Esophagus squamous epithelium (tissue), 4 donors: Measurements from ENCODE around the gene NCKAP5.

Experiments used
- POLR2A ChIP-seq, 4 donors: fragments of 450-650 bp; IDR thresholded peaks; one replicate each; pipeline ENCODE4 v1.6.1; 2017; ENCODE audit warnings: antibody characterized with exemption in 4 of 4, mild to moderate bottlenecking in 4 of 4, moderate library complexity in 3 of 4
- TF ChIP-seq, protein P1 (sequence below), 6 experiments: fragments of 450-650 bp in 4 of 6; fragments of 200-600 bp in 2 of 6; sonication (generic) in 2 of 6; IDR thresholded peaks; one replicate each; pipeline ENCODE4 v1.5.1; 2016 to 2019; ENCODE audit warnings: antibody characterized with exemption in 6 of 6, mild to moderate bottlenecking in 4 of 6, moderate library complexity in 4 of 6

DNA sequence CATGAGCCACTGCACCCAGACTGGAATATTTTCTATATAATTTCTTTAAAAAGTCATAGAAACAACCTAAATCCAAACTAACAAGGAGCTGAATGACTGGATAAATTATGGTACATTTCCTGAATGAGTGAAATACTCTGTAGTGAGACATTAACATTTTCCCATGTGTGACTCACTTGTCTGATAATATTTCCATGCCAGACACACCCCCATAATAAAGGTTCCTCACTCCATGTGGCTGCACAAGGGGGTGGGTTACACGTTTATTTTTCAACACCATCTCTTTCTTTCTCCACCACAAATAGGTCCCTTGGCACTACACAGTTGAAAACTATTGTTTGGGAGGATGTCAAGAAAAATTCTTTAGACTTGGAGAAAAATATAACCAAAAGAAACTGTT, 632.0 kb downstream of the NCKAP5 start:
- no peak for TF ChIP-seq POLR2A (IDR thresholded peaks at IDR 0.05)
- TF ChIP-seq, protein P1, sequence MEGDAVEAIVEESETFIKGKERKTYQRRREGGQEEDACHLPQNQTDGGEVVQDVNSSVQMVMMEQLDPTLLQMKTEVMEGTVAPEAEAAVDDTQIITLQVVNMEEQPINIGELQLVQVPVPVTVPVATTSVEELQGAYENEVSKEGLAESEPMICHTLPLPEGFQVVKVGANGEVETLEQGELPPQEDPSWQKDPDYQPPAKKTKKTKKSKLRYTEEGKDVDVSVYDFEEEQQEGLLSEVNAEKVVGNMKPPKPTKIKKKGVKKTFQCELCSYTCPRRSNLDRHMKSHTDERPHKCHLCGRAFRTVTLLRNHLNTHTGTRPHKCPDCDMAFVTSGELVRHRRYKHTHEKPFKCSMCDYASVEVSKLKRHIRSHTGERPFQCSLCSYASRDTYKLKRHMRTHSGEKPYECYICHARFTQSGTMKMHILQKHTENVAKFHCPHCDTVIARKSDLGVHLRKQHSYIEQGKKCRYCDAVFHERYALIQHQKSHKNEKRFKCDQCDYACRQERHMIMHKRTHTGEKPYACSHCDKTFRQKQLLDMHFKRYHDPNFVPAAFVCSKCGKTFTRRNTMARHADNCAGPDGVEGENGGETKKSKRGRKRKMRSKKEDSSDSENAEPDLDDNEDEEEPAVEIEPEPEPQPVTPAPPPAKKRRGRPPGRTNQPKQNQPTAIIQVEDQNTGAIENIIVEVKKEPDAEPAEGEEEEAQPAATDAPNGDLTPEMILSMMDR (IDR thresholded peaks at IDR 0.05) = no peak
